ENCODE data around the gene FLACC1.

DNA sequence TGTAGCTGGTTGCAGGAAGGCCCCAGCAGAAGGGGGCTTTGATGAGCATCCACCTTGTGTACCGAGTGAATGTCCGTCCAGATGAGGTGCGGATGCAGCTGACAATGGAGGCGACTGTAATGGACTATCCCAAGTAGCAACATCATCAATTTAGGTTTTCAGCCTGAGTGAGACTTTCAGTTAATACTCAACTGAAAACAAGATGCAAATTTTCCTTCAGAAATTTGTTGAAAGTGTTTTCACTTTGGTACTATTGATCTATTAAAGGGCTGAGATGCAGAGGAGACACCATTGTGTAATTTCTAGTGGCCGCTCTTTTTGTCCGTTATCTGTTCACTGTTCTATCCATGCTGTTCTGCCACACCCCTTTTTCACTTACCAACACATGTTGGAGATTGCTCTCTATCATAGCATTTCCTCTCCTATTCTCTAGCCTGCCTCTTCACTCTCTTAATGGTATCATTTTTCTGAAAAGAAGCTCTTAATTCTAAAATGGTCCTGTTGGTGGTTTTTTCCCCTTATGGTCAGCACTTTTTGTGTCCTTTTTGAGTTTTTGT is 108.8 kb downstream of the FLACC1 start:
- TF ChIP-seq EZH2 (IDR thresholded peaks at IDR 0.05; ENCODE audit: insufficient read depth, poor library complexity, severe bottlenecking) (no peak), EZH2phosphoT487 (IDR thresholded peaks at IDR 0.05; ENCODE audit: insufficient read depth, low read depth) (no peak)
